ENCODE data around the gene TAF9B.
"Not testable (repeated sequence)": the region's sequence is repeated elsewhere in the genome, so short reads cannot be mapped to it uniquely, and the experiment has no call there.

The TAF9B gene

DNA sequence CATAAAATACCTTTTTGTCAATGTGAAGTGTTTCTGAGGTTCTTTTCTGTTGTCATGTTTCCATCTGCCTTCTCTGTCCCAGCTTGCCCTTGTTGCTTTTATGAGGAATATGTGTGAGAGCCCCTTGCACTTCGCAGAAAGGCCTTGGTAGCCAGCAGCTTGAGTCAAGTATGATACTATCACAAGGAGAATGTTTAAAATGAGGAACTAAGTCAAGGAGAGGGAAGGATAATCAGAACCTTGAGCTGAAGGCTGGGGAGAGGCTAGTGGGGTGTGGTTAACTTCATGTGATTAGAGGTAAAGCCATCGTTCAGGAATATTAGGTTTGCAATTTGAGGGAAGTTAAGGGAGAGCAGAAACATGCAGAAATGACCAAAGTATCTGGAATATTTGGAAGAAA is 22.7 kb downstream of the TAF9B start:
- no peak for DNase-seq (ENCODE audit: extremely low read depth in 1 of 2, low read depth in 1 of 2)

DNA sequence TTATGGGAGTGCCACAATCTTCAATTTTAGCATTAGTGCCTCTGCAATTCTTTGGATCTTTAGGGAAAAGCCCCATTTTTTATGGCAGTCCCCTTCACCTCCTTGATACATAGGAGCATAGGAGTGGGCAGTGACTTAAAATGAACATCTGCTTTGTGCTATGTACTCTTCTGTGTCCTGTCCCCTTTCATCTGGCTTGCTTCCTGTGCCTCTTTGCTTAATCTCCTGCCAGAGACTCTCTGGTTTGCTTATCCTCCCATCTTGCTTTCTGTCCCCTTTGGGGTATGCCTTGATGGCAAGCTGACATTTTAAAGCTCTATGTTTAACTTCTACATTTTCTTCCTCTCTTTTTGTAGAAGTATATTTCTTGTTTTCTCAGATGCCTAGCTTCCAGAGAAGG is 23.1 kb downstream of the TAF9B start:
- DNase-seq (ENCODE audit: extremely low read depth in 1 of 2, low read depth in 1 of 2), result no peak

DNA sequence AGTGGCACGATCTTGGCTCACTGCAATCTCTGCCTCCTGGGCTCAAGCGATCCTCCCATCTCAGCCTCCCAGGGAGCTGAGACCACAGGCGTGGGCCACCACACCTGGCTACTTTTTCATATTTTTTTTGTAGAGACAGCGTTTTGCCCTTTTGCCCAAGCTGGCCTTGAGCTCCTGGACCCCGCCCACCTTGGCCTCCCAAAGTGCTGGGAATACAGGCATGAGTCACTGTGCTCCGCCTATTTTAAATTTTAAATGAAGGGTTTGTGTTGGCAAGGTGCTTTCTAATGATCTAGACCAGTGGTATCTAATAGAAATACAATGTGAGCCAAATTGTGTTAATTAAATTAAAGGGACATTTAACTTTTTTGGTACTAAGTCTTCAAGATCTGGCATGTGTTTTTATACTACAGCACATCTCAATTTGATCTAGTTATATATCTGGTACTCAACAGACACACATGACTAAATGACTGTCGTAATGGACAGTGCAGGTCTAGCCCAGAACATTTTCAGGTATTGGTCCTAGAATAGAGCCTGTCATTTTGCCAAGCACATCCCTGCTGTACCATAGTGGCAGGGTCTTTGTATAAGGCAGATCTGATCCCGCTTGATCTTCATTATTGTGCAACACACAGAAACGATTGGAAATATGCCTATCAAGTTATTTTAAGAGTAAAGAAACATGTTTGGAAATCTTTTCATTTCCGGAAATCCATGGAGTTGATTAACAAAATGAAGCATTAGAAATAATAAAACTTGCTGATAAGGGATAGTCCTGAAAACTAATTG is 28.1 kb downstream of the TAF9B start:
- DNase-seq (ENCODE audit: extremely low read depth in 1 of 2, low read depth in 1 of 2), result no peak

DNA sequence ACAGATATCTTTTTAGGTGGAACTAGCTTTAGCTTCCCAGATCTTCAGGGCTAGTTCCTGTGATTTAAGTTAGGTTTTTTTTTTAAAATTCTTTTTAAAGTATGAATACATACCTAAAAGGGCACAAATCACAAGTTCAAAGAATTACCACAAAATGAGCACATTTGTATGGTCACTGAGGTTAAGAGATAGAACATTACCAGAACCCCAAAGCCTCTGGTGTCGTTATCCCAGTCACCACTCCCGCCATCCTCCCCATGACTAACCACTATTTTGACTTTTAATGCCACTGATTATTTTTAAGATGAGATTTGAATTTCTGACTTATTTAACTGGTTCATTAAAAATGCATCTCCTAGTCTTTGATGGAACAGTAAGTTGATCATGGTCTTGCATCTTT is 30.0 kb downstream of the TAF9B start:
- no peak for DNase-seq (ENCODE audit: extremely low read depth in 1 of 2, low read depth in 1 of 2)

DNA sequence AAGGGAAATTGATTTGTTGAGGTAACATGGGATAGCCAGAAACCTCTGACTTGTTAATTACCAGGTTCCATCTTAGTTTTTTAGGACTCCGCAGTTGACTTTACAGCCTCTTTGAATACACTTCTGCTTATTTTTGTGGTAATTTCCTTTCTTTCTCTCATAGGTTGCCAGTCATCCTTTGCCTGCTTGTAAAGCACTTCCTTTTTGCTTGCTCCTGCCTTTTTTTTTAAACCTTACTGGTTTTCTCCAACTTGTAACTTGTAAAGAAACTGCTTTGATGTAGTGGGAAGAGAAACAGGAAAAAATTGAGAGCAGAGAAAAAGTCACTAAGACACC is 32.8 kb downstream of the TAF9B start:
- no peak for DNase-seq (ENCODE audit: extremely low read depth in 1 of 2, low read depth in 1 of 2)

DNA sequence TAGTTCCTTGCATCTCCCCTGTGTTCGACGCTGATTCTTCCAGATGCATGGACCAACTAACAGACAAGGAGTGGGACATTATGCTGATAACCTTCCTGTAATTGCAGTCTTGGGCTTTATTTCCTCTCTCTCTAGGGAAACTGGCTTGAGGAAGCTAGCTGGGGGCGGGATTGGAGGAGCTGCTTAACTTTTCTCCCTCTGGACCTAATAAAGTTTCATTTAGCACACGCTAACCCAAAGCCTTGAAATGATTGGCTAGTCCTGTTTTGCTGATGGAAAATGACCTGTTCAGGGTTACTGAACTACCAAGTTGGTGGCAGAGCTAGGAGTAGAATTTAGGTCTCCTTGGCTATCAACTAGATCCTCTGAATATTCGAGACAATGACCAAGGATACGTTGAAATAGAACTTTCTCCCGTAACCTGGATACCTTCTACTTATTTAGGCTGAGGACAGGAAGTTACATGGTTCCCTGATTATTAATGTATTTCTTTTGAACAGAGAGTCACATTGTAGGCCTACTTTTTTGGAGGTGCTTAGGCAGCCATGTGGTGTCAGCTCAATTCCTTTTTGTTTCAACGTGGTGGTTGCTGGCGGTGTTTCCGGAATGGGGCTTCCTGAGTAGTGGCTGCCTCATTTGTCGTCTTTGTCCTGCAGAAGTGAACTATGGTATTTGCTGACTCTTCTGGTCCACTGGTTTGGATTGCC is 33.4 kb downstream of the TAF9B start:
- no peak for DNase-seq (ENCODE audit: extremely low read depth in 1 of 2, low read depth in 1 of 2)

DNA sequence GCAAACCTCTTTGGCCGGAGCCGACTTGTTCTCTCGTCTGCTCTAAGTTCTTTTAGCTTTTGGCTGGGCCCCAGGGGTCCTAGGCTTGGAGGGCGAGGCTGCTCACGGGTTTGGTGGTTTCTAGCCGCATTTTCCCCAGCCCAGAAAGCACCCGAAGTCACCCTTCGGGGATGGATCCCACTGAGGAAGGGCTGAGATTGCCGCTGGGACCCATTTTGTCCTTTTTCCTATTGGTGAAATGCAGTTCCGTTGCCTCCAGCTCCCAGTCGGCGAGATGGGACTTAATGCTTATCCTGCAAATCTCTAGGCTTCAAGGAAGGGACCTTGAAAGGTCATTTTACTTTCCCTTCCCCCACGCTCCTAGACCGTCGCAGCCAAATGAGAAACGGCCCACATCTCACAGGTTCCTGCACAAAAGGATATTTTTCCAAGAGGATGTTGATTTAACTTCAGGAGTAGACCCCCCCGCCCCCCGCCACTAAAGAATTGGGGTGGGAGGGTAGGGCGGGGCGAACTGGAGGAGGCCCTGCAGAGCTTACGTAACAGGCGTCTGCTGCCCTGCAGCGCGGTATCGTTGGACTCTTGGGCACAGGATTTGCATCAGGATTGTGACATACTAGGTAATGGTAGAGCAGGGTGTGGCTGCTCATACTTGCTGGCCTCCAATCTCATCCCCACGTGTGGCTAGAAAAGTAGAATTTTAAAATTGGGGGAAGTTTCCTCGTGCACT is 34.8 kb downstream of the TAF9B start:
- DNase-seq (ENCODE audit: extremely low read depth in 1 of 2, low read depth in 1 of 2), result peak in 1 of 2 donors; percentile 9

DNA sequence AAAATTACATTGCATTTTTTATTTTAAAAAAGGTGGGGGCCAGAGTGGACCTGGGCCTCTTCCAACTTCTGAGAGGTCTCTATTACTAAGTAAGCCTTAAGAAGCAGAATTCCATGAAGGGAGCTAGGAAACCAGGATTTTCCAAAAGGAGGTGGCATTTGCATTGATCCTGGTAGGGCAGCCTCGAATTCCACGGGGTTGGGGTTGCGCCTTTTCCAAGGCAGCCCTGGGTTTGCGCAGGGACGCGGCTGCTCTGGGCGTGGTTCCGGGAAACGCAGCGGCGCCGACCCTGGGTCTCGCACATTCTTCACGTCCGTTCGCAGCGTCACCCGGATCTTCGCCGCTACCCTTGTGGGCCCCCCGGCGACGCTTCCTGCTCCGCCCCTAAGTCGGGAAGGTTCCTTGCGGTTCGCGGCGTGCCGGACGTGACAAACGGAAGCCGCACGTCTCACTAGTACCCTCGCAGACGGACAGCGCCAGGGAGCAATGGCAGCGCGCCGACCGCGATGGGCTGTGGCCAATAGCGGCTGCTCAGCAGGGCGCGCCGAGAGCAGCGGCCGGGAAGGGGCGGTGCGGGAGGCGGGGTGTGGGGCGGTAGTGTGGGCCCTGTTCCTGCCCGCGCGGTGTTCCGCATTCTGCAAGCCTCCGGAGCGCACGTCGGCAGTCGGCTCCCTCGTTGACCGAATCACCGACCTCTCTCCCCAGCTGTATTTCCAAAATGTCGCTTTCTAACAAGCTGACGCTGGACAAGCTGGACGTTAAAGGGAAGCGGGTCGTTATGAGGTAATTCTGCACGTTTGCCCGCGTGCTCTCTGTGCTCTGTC is 35.6 kb downstream of the TAF9B start, which contains the start of gene PGK1:
TSS of gene PGK1 (plus strand) at position 626 of the 824 bp plus-strand sequence. CDS start at position 719, 93 bp downstream.
- peak; percentile 84 to 92 for DNase-seq (ENCODE audit: extremely low read depth in 1 of 2, low read depth in 1 of 2)

DNA sequence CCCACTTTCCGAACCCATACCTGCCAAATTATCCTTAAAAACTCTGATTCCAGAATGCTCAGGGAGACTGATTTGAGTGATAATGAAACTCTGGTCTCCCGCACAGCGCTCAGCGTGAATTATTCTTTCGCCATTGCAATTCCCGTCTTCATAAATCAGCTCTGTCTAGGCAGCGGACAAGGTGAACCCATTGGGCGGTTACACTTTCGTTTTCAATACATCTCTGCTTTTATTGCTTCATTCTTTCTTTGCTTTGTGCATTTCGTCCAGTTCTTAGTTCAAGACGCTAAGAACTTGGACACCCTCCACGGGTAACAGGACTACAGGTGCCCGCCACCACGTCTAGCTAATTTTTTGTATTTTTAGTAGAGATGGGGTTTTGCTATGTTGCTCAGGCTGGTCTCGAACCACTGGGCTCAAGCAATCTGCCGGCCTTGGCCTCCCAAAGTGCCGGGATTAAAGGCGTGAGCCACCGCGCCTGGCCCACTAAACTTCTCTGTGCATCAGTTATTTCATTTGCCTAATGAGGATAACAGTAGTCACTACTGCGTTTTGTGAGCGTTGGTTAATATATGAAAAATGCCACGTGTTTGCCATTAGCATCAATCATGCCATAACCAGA is 36.3 kb downstream of the TAF9B start:
- no peak for DNase-seq (ENCODE audit: extremely low read depth in 1 of 2, low read depth in 1 of 2)

DNA sequence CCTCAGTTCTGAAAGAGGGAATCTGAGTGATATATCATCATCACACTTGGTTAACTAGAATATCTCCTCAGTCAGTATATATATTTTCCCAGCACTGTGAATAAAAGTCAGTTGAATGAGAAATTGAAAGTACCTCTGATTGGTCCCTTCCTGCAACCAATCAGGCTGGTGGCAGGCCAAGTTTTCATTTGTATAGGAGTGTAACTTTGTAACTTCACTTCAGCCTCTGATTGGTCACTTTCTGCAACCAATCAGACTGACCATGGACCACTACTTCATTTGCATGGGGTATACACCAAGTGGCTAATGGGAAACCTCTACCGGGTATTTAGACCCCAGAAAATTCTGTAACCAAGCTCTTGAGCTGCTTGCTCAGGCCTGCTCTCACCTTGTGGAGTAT is 37.4 kb downstream of the TAF9B start:
- no peak for DNase-seq (ENCODE audit: extremely low read depth in 1 of 2, low read depth in 1 of 2)

DNA sequence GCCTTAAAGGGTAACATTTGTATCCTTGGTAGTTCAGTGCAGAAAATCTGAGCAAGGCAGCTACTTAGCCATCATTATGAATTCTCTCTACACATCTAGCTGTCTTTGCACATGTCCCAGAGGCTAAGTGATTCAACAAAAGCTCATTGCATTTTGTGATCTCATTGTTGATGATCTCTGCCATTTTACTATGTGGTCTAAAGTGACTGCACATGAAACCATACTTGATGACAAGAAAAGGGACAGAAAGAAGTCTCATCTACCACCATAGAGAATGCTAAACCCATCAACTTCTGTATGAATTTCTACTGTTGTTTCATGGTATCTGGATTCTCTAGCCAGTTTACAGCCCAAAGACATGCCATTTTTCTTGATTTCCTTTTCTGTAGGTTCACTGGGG is 41.3 kb downstream of the TAF9B start:
- no peak for DNase-seq (ENCODE audit: extremely low read depth in 1 of 2, low read depth in 1 of 2)

DNA sequence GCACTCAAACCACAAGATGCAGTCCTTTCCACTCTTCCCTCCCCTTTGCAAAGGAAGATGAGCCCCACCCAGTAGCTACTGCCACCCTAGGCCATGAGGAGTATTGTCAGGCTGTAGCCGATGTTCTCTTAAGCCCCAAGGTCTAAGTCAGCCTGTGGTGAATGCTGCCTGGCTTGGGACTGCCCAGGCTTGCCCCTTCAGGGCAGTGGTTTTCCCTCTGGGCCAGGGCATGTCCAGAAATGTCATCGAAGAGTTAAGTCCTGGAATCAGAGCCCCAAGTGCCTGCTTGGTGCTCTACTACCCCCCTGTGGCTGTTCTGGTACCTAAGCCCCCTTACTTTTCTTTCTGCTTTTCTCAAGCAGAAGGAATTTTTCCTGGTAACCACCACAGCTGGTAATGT is 47.2 kb downstream of the TAF9B start:
- peak in 1 of 2 donors; percentile 4 for DNase-seq (ENCODE audit: extremely low read depth in 1 of 2, low read depth in 1 of 2)

DNA sequence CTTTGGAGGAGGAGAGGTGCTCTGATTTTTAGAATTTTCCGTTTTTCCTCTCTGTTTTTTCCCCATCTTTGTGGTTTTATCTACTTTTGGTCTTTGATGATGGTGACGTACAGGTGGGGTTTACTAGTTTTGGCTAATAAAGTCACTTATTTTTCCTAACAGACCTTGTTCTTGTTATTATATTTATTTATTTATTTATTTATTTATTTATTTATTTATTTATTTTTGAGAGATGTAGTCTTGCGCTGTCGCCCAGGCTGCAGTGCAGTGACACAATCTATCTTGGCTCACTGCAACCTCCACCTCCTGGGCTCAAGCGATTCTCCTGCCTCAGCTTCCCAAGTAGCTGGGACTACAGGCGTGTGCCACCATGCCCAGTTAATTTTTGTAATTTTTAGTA is 58.0 kb downstream of the TAF9B start:
- not testable (repeated sequence) for DNase-seq (ENCODE audit: extremely low read depth in 1 of 2, low read depth in 1 of 2)
